ENCODE results near the gene CADM4.
A peak's percentile ranks its signal among the peaks of the same experiment; 100 is the strongest.

Gene CADM4

GRCh38 chr19:43643326-43643725 lies 3.7 kb upstream of the CADM4 start:
- no peak for TF ChIP-seq CTCF (IDR thresholded peaks at IDR 0.05)
- Histone ChIP-seq H3K27ac (no peak overlapping the region), H3K4me3 (no peak overlapping the region)

GRCh38 chr19:43642531-43642930 lies 2.9 kb upstream of the CADM4 start:
- Histone ChIP-seq H3K36me3 (peaks cover 0 to 14% (median 8%) of the 10 kb centered on the region in 3 donors), H3K9me3 (no peaks in the 10 kb centered on the region), H3K4me3 (no peak overlapping the region), H3K27ac (no peak overlapping the region), H3K4me1 (peaks cover 0 to 16% (median 10%) of the 10 kb centered on the region in 4 donors), H3K27me3 (peaks cover 0 to 35% of the 10 kb centered on the region in 2 donors)
- DNase-seq = no peak
- TF ChIP-seq CTCF (IDR thresholded peaks at IDR 0.05) = no peak
- intact Hi-C loops (cut with DNase I; ENCODE audit: low total_unique reads) = no loop called here

More at GRCh38 chr19:43643326-43643725, 3.7 kb upstream of the CADM4 start:
- no peaks in the 10 kb centered on the region for H3K9me3 ChIP-seq
- intact Hi-C loops (cut with DNase I; ENCODE audit: low total_unique reads) = no loop called here
- H3K36me3 ChIP-seq = peaks cover 0 to 17% (median 13%) of the 10 kb centered on the region in 3 donors
- H3K4me1 ChIP-seq = peaks cover 0 to 16% (median 10%) of the 10 kb centered on the region in 4 donors
- peaks cover 0 to 34% of the 10 kb centered on the region in 2 donors for H3K27me3 ChIP-seq
- no peak for DNase-seq

- no peak overlapping the region for H3K27ac ChIP-seq
- no peak for DNase-seq
- intact Hi-C loops (cut with DNase I; ENCODE audit: low total_unique reads) = no loop called here
- H3K4me3 ChIP-seq = no peak overlapping the region
- peaks cover 0 to 44% of the 10 kb centered on the region in 2 donors for H3K27me3 ChIP-seq
- peaks cover 0 to 4% (median 0%) of the 10 kb centered on the region in 3 donors for H3K36me3 ChIP-seq
- H3K4me1 ChIP-seq = peaks cover 0 to 16% (median 10%) of the 10 kb centered on the region in 4 donors
- no peaks in the 10 kb centered on the region for H3K9me3 ChIP-seq
- TF ChIP-seq CTCF (IDR thresholded peaks at IDR 0.05) = no peak
Measured at GRCh38 chr19:43641333-43641732, 1.7 kb upstream of the CADM4 start.

- Histone ChIP-seq H3K4me3 (peak overlapping the region in 1 of 2 donors; percentile 50), H3K27ac (no peak overlapping the region), H3K4me1 (peaks cover 0 to 16% (median 10%) of the 10 kb centered on the region in 4 donors), H3K27me3 (peaks cover 0 to 54% of the 10 kb centered on the region in 2 donors), H3K9me3 (no peaks in the 10 kb centered on the region), H3K36me3 (no peaks in the 10 kb centered on the region)
- DNase-seq = no peak
- intact Hi-C loops (cut with DNase I; ENCODE audit: low total_unique reads) = no loop called here
- no peak for TF ChIP-seq CTCF (IDR thresholded peaks at IDR 0.05)
Measured at GRCh38 chr19:43640424-43640757, 741 bp upstream of the CADM4 start.

GRCh38 chr19:43638995-43639518 lies 593 bp downstream of the CADM4 start:
- no peak for DNase-seq
- Histone ChIP-seq H3K27ac (no peak overlapping the region), H3K36me3 (no peaks in the 10 kb centered on the region), H3K4me1 (peaks cover 0 to 16% (median 11%) of the 10 kb centered on the region in 4 donors), H3K4me3 (peak overlapping the region; percentile 20 to 36), H3K27me3 (peaks cover 0 to 66% of the 10 kb centered on the region in 2 donors), H3K9me3 (no peaks in the 10 kb centered on the region)
- TF ChIP-seq CTCF (IDR thresholded peaks at IDR 0.05) = no peak
- intact Hi-C loops (cut with DNase I; ENCODE audit: low total_unique reads) = no loop called here

Data from tibial artery (tissue), 4 donors.